SW480 (cell line): ENCODE results near the gene IGFBP3.

Experiments used
- DNase-seq: peaks from one replicate; pipeline ENCODE4 v3.0.0-alpha.2; 2016; ENCODE audit warnings: low spot score

Gene IGFBP3

DNA sequence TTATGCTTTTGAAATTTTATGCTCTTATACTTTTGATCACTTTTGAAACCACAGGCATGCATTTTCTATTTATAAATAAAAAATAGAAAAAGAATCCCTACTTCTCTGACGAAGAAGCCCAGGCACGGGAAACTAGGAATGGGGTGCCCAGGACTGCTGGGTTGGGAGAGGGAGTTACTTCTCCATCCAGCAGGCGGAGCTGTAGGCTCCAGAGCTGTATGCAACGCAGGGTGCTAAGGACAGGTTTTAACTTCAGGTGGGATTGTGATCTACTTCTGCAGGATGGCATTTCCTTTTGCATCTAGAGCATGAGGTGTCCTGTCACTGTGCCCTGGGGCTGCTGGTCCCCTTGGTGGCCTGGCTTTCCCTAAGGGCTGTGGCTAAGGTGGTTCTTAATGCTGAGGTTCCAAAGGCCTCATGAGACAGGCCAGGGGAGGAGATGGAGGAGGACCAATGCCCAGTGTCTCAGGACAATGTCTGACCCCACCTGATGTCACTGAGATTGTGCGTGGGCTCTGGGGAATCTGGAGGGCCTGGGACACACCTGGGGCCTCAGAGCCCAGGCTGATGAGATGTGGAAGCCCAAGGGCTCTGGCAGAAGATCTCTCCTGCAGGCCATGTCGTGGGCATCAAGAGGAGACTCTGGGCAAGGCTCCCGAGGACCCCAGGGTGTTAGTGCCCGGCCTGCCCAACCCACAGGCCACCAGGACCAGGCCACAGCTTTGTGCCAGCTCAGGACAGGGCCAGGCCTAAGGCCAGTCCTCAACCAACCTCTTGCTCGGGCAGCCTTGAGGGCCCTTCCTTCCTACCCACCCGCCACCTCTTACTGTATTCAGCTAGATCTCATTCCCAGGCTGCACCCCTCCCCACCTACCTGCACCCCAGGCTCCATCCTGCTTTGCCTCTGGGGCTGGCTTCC is 48.7 kb downstream of the IGFBP3 start:
- peak; percentile 56 for DNase-seq

GRCh38 chr7:45869426-45869825 is 51.6 kb downstream of the IGFBP3 start:
- no peak for DNase-seq

GRCh38 chr7:45867471-45867870 is 53.6 kb downstream of the IGFBP3 start:
- no peak for DNase-seq

DNA sequence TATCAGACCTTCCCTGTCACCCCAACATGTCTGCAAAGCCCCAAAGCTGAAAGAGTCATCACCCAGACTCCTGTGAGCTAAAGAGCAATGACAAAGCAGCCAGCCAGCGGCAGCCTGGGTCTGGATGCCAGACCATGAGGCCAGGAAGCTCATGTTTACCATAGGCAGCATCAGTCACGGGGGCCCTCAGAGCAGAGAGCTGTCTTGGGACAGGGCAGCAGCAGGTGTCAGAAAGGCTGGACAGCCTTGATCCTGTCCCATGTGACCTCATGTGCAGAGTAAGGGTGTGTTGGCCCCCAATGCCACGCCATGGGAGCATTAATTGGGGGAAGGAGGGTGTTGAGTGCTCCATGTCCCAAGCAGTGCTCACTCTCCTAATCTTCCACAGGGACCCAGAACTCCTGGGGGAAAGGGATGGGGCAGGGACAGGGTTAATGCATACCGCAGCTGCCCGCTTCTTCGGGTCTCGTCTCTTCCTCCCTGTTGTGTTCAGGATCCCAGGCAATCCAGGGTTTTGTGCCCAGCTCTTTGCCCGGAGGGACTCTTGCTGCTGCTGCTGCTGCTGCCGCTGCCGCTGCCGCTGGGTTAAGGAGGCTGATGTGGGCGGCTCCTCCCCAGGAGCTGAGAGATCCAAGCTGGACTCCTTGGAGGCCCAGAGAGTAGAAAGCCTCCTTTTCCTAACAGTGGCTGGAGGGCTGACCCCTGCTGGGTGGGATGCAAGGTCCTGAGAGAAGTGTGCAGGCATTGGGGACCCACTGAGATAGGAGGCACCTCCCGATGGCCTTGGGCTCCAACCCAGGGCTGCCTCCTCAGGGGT is 55.3 kb downstream of the IGFBP3 start:
- no peak for DNase-seq

GRCh38 chr7:45863715-45864114 is 57.4 kb downstream of the IGFBP3 start:
- no peak for DNase-seq
